DMS114 treated with DMSO at 0.1 percent for 48 hours (cell line): ENCODE measurements around the gene HELLS.
"Not testable (repeated sequence)": the region's sequence is repeated elsewhere in the genome, so short reads cannot be mapped to it uniquely, and the experiment has no call there.

Experiments used
- DNase-seq: peaks from one replicate; lab custom pipeline; 2025; ENCODE audit not compliant: unreplicated experiment; lab: John Stamatoyannopoulos, UW

Gene HELLS

GRCh38 chr10:94607111-94607510 is 61.5 kb downstream of the HELLS start:
- DNase-seq: no peak

- no peak for DNase-seq
Observed at GRCh38 chr10:94608559-94608958, 63.0 kb downstream of the HELLS start.

GRCh38 chr10:94614558-94614957 is 69.0 kb downstream of the HELLS start:
- no peak for DNase-seq

GRCh38 chr10:94617389-94617944 is 71.9 kb downstream of the HELLS start:
- DNase-seq: no peak

- no peak for DNase-seq
Observed at GRCh38 chr10:94622666-94623205, 77.1 kb downstream of the HELLS start.

GRCh38 chr10:94623572-94623971 is 78.0 kb downstream of the HELLS start:
- DNase-seq: no peak

GRCh38 chr10:94626476-94626875 is 80.9 kb downstream of the HELLS start:
- no peak for DNase-seq

GRCh38 chr10:94627511-94627910 is 81.9 kb downstream of the HELLS start:
- DNase-seq: no peak

GRCh38 chr10:94630017-94630688 is 84.6 kb downstream of the HELLS start:
- peak; percentile 54 for DNase-seq

GRCh38 chr10:94631077-94631875 is 85.7 kb downstream of the HELLS start:
- no peak for DNase-seq

GRCh38 chr10:94632954-94633353 is 87.4 kb downstream of the HELLS start:
- no peak for DNase-seq

- not testable (repeated sequence) for DNase-seq
Observed at GRCh38 chr10:94638097-94638496, 92.5 kb downstream of the HELLS start.

GRCh38 chr10:94639902-94640301 is 94.3 kb downstream of the HELLS start:
- no peak for DNase-seq

GRCh38 chr10:94640562-94640961 is 95.0 kb downstream of the HELLS start:
- DNase-seq: no peak

GRCh38 chr10:94641480-94641879 is 95.9 kb downstream of the HELLS start:
- no peak for DNase-seq

- DNase-seq: no peak
Observed at GRCh38 chr10:94644352-94644751, 98.8 kb downstream of the HELLS start.

GRCh38 chr10:94645285-94645684 is 99.7 kb downstream of the HELLS start:
- DNase-seq: no peak
